Tibial nerve (tissue), 4 donors: Measurements from ENCODE around the gene CYBA. TPM values are rescaled to one million over a fixed set of nuclear protein-coding genes. Genes with fewer than 3 reads are reported as not detected.

Experiments used
- DNase-seq, 2 donors: peaks; one replicate each; pipeline ENCODE4 v3.0.0-alpha.2; 2019; ENCODE audit warnings: low spot score in 2 of 2
- H3K27ac ChIP-seq, 4 donors: fragments of 200-600 bp; sonication (generic) in 3 of 4; one replicate each; pipeline ENCODE4 v1.5.1; 2017 to 2019; ENCODE audit warnings: mild to moderate bottlenecking in 1 of 4
- H3K27me3 ChIP-seq, 2 donors: fragments of 200-600 bp; sonication (generic) in 1 of 2; one replicate each; pipeline versions ENCODE4 v1.5.1 to v1.6.0; 2017 to 2019
- H3K36me3 ChIP-seq, 3 donors: fragments of 200-600 bp; sonication (generic); one replicate each; pipeline ENCODE4 v1.5.1; 2018 to 2019
- H3K4me1 ChIP-seq, 4 donors: fragments of 200-600 bp; sonication (generic) in 3 of 4; one replicate each; pipeline ENCODE4 v1.5.1; 2017 to 2019
- H3K4me3 ChIP-seq, 4 donors: fragments of 200-600 bp; sonication (generic) in 3 of 4; one replicate each; pipeline ENCODE4 v1.5.1; 2017 to 2019; ENCODE audit warnings: mild to moderate bottlenecking in 1 of 4, moderate library complexity in 1 of 4
- H3K9me3 ChIP-seq, 4 donors: fragments of 200-600 bp; sonication (generic) in 3 of 4; one replicate each; pipeline ENCODE4 v1.5.1; 2017 to 2019
- CTCF ChIP-seq, 5 experiments: fragments of 200-600 bp in 3 of 5; fragments of 450-650 bp in 2 of 5; sonication (generic) in 3 of 5; IDR thresholded peaks; one replicate each; pipeline ENCODE4 v1.5.1; 2016 to 2019; ENCODE audit warnings: antibody characterized with exemption in 5 of 5, mild to moderate bottlenecking in 3 of 5, moderate library complexity in 2 of 5
- EP300 ChIP-seq, 2 donors: sonication (generic); formaldehyde crosslinking; IDR thresholded peaks; one replicate each; pipeline ENCODE4 v1.6.1; 2017; ENCODE audit warnings: antibody characterized with exemption in 2 of 2, mild to moderate bottlenecking in 1 of 2
- POLR2A ChIP-seq, 2 donors: fragments of 450-650 bp; IDR thresholded peaks; one replicate each; pipeline ENCODE4 v1.6.1; 2017; ENCODE audit warnings: antibody characterized with exemption in 2 of 2, mild to moderate bottlenecking in 2 of 2, moderate library complexity in 2 of 2
- WGBS, 2 donors: methylation state at CpG; one replicate each; pipeline ENCODE4 v1.1.5; 2018; 5-methylcytosine and 5-hydroxymethylcytosine counted together
- total RNA-seq, 4 donors: library from RNA; depleted of rRNA; stranded (reverse); fragments of >200 nt; gene quantifications; one replicate each; pipeline ENCODE4 v1.1.0, GENCODE V29; 2016

The CYBA gene
- total RNA-seq, 4 donors from 2014 or later: 86.3 to 199 (median 121) TPM

- Histone ChIP-seq H3K9me3 (no peaks in the 10 kb centered on the region), H3K4me3 (peak overlapping the region; percentile 29 to 70 (median 48)), H3K27ac (peak overlapping the region; percentile 20 to 78 (median 66)), H3K27me3 (peaks cover 0 to 88% of the 10 kb centered on the region in 2 donors), H3K36me3 (no peaks in the 10 kb centered on the region), H3K4me1 (peaks cover 0 to 38% (median 23%) of the 10 kb centered on the region in 4 donors)
- whole genome bisulfite sequencing, 2 donors: 0% methylated on average over 4 of the region's 25 CpGs; no CpG with 5 or more reads in 1 of the 2 donors
- TF ChIP-seq CTCF (IDR thresholded peaks at IDR 0.05) (no peak), EP300 (IDR thresholded peaks at IDR 0.05) (no peak), POLR2A (IDR thresholded peaks at IDR 0.05) (no peak)
- no peak for DNase-seq
Measured at GRCh38 chr16:88686062-88686438, 35.2 kb upstream of the CYBA start.

- DNase-seq: no peak
- Histone ChIP-seq H3K4me1 (peaks cover 0 to 38% (median 24%) of the 10 kb centered on the region in 4 donors), H3K9me3 (no peaks in the 10 kb centered on the region), H3K36me3 (no peaks in the 10 kb centered on the region), H3K4me3 (peak overlapping the region; percentile 29 to 70 (median 48)), H3K27me3 (peaks cover 0 to 89% of the 10 kb centered on the region in 2 donors), H3K27ac (peak overlapping the region; percentile 20 to 78 (median 66))
- TF ChIP-seq CTCF (IDR thresholded peaks at IDR 0.05): peak; percentile 36 to 67 (median 47)
- no peak for TF ChIP-seq POLR2A (IDR thresholded peaks at IDR 0.05)
- WGBS, 2 donors: 3 to 7% methylated on average over 26 to 28 of the region's 33 CpGs
Measured at GRCh38 chr16:88685156-88686061, 34.6 kb upstream of the CYBA start.

- no peak overlapping the region for H3K27ac ChIP-seq
- peaks cover 0 to 82% of the 10 kb centered on the region in 2 donors for H3K27me3 ChIP-seq
- 65 to 66% methylated on average over 15 of the region's 15 CpGs for WGBS, 2 donors
- H3K4me1 ChIP-seq: peaks cover 0 to 38% (median 24%) of the 10 kb centered on the region in 4 donors
- peak overlapping the region in 1 of 4 donors; percentile 70 for H3K4me3 ChIP-seq
- no peaks in the 10 kb centered on the region for H3K36me3 ChIP-seq
- no peak for DNase-seq
- TF ChIP-seq POLR2A (IDR thresholded peaks at IDR 0.05) (no peak), EP300 (IDR thresholded peaks at IDR 0.05) (no peak), CTCF (IDR thresholded peaks at IDR 0.05) (no peak)
- no peaks in the 10 kb centered on the region for H3K9me3 ChIP-seq
Measured at GRCh38 chr16:88684569-88685155, 33.8 kb upstream of the CYBA start.

- Histone ChIP-seq H3K4me1 (peaks cover 0 to 33% (median 23%) of the 10 kb centered on the region in 4 donors), H3K27me3 (peaks cover 0 to 70% of the 10 kb centered on the region in 2 donors), H3K9me3 (no peaks in the 10 kb centered on the region), H3K36me3 (peaks cover 0 to 2% (median 0%) of the 10 kb centered on the region in 3 donors), H3K4me3 (no peak overlapping the region), H3K27ac (peak overlapping the region in 3 of 4 donors; percentile 27 to 78 (median 57))
- peak in 1 of 2 donors; percentile 45 for DNase-seq
- TF ChIP-seq POLR2A (IDR thresholded peaks at IDR 0.05) (no peak), CTCF (IDR thresholded peaks at IDR 0.05) (no peak), EP300 (IDR thresholded peaks at IDR 0.05) (peak in 1 of 2 donors; percentile 22)
- WGBS, 2 donors: 21 to 24% methylated on average over 16 to 18 of the region's 21 CpGs
Measured at GRCh38 chr16:88681709-88682451, 31.0 kb upstream of the CYBA start.
